H9 (cell line): Measurements from ENCODE around the gene MYL11. TPM values are rescaled to one million over a fixed set of nuclear protein-coding genes. Genes with fewer than 3 reads are reported as not detected.

Experiments used
- DNase-seq: peaks from one replicate; pipeline ENCODE4 v3.0.0-alpha.2; 2017
- H2AFZ ChIP-seq: one replicate; pipeline ENCODE4 v1.6.1; 2013; ENCODE audit warnings: mild to moderate bottlenecking, low read length, control low read depth, moderate library complexity
- H2AK5ac ChIP-seq: 2 replicates; pipeline ENCODE4 v1.6.1; 2013; ENCODE audit warnings: low read length, control low read depth, mixed read lengths; ENCODE audit not compliant: insufficient read length
- H2BK120ac ChIP-seq: one replicate; pipeline ENCODE4 v1.6.1; 2013; ENCODE audit warnings: low read depth, mild to moderate bottlenecking, low read length, control low read depth, inconsistent platforms; ENCODE audit not compliant: poor library complexity, severe bottlenecking
- H2BK12ac ChIP-seq: 2 replicates; pipeline ENCODE4 v1.6.1; 2013; ENCODE audit warnings: low read length, control low read depth, mixed read lengths, low read depth; ENCODE audit not compliant: insufficient read length
- H2BK15ac ChIP-seq: 2 replicates; pipeline ENCODE4 v1.6.1; 2013; ENCODE audit warnings: low read depth, low read length, control low read depth
- H2BK20ac ChIP-seq: one replicate; pipeline ENCODE4 v1.6.1; 2013; ENCODE audit warnings: low read depth, mild to moderate bottlenecking, low read length, control low read depth, inconsistent platforms; ENCODE audit not compliant: poor library complexity, severe bottlenecking
- H2BK5ac ChIP-seq: 2 replicates; pipeline ENCODE4 v1.6.1; 2013; ENCODE audit warnings: low read length, control low read depth, mixed read lengths; ENCODE audit not compliant: insufficient read length
- H3K14ac ChIP-seq: 2 replicates; pipeline ENCODE4 v1.6.1; 2013; ENCODE audit warnings: low read length, control low read depth; ENCODE audit not compliant: insufficient read depth
- H3K18ac ChIP-seq: 2 replicates; pipeline ENCODE4 v1.6.1; 2013; ENCODE audit warnings: low read depth, mild to moderate bottlenecking, mixed read lengths, low read length, control low read depth; ENCODE audit not compliant: insufficient read length
- H3K23ac ChIP-seq: 2 replicates; pipeline ENCODE4 v1.6.1; 2013; ENCODE audit warnings: low read length, control low read depth, mixed read lengths, low read depth; ENCODE audit not compliant: insufficient read length
- H3K23me2 ChIP-seq: 2 replicates; pipeline ENCODE4 v1.6.1; 2013; ENCODE audit warnings: low read depth, mild to moderate bottlenecking, mixed read lengths, low read length, control low read depth; ENCODE audit not compliant: insufficient read length, poor library complexity, severe bottlenecking
- H3K27ac ChIP-seq: 2 replicates; pipeline ENCODE4 v1.5.1; 2013; ENCODE audit warnings: low read length, control low read depth, mixed read lengths, low read depth; ENCODE audit not compliant: insufficient read length
- H3K27me3 ChIP-seq: 2 replicates; pipeline ENCODE4 v1.6.1; 2013; ENCODE audit warnings: low read length, control low read depth, inconsistent platforms; ENCODE audit not compliant: insufficient read depth
- H3K4ac ChIP-seq: 2 replicates; pipeline ENCODE4 v1.6.1; 2013; ENCODE audit warnings: low read depth, mild to moderate bottlenecking, control low read depth, inconsistent platforms, low read length, moderate library complexity
- H3K4me1 ChIP-seq: 2 replicates; pipeline ENCODE4 v1.6.1; 2013; ENCODE audit warnings: low read length, control low read depth, inconsistent platforms; ENCODE audit not compliant: insufficient read depth
- H3K4me2 ChIP-seq: 2 replicates; pipeline ENCODE4 v1.6.1; 2013; ENCODE audit warnings: low read length, control low read depth, mixed read lengths; ENCODE audit not compliant: insufficient read length, insufficient read depth
- H3K56ac ChIP-seq: 2 replicates; pipeline ENCODE4 v1.6.1; 2013; ENCODE audit warnings: low read depth, mild to moderate bottlenecking, mixed read lengths, low read length, control low read depth; ENCODE audit not compliant: insufficient read length
- H3K79me1 ChIP-seq: 2 replicates; pipeline ENCODE4 v1.6.1; 2013; ENCODE audit warnings: low read depth, mild to moderate bottlenecking, moderate library complexity, low read length, control low read depth, inconsistent platforms; ENCODE audit not compliant: insufficient read depth, poor library complexity, severe bottlenecking
- H3K79me2 ChIP-seq: 2 replicates; pipeline ENCODE4 v1.6.1; 2013; ENCODE audit warnings: low read length, control low read depth, inconsistent platforms; ENCODE audit not compliant: insufficient read depth
- H3K9ac ChIP-seq: 2 replicates; pipeline ENCODE4 v1.6.1; 2013; ENCODE audit warnings: low read length, control low read depth, mixed read lengths; ENCODE audit not compliant: insufficient read length; ENCODE audit errors: extremely low read depth
- H3K9me3 ChIP-seq: one replicate; pipeline ENCODE4 v1.6.1; 2013; ENCODE audit warnings: low read depth, low read length, inconsistent platforms; ENCODE audit not compliant: control insufficient read depth
- H3T11ph ChIP-seq: one replicate; pipeline ENCODE4 v1.6.1; 2013; ENCODE audit warnings: mild to moderate bottlenecking, low read length, control low read depth, inconsistent platforms
- H4K20me1 ChIP-seq: one replicate; pipeline ENCODE4 v1.6.1; 2013; ENCODE audit not compliant: control insufficient read depth, insufficient read length, insufficient read depth
- H4K5ac ChIP-seq: 2 replicates; pipeline ENCODE4 v1.6.1; 2013; ENCODE audit warnings: low read depth, mild to moderate bottlenecking, mixed read lengths, low read length, control low read depth; ENCODE audit not compliant: insufficient read length
- H4K8ac ChIP-seq: replicated peaks from 2 replicates; pipeline ENCODE4 v1.6.1; 2013; ENCODE audit warnings: low read length, control low read depth, mixed read lengths, low read depth; ENCODE audit not compliant: insufficient read length
- H4K91ac ChIP-seq: 2 replicates; pipeline ENCODE4 v1.6.1; 2013; ENCODE audit warnings: low read depth, mild to moderate bottlenecking, moderate library complexity, mixed read lengths, low read length, control low read depth; ENCODE audit not compliant: insufficient read length
- H3K27ac Mint-ChIP-seq, 3 experiments: 2 replicates in 2 of 3; 3 replicates in 1 of 3; pipeline ENCODE4 v1.8.0; 2020 to 2021; ENCODE audit warnings: mixed read lengths in 3 of 3, mild to moderate bottlenecking in 1 of 3, moderate library complexity in 1 of 3
- H3K27me3 Mint-ChIP-seq: 2 replicates; pipeline ENCODE4 v1.8.0; 2021; ENCODE audit warnings: low read depth, mild to moderate bottlenecking, moderate library complexity, mixed read lengths
- H3K36me3 Mint-ChIP-seq, 3 experiments: 2 replicates in 2 of 3; 3 replicates in 1 of 3; pipeline ENCODE4 v1.8.0; 2020 to 2021; ENCODE audit warnings: low read depth in 3 of 3, mixed read lengths in 3 of 3; ENCODE audit not compliant: insufficient read depth in 1 of 3
- H3K4me1 Mint-ChIP-seq, 2 experiments: 2 replicates each; pipeline ENCODE4 v1.8.0; 2020; ENCODE audit warnings: mixed read lengths in 2 of 2
- H3K4me3 Mint-ChIP-seq, 2 experiments: 2 replicates in 1 of 2; 3 replicates in 1 of 2; pipeline ENCODE4 v1.8.0; 2020 to 2021; ENCODE audit warnings: mild to moderate bottlenecking in 2 of 2, mixed read lengths in 2 of 2, moderate library complexity in 1 of 2
- H3K9me3 Mint-ChIP-seq, 2 experiments: 2 replicates in 1 of 2; 3 replicates in 1 of 2; pipeline ENCODE4 v1.8.0; 2020; ENCODE audit warnings: mild to moderate bottlenecking in 2 of 2, mixed read lengths in 2 of 2, moderate library complexity in 1 of 2
- CTCF ChIP-seq: fragments of 200-600 bp; sonication (generic); conservative IDR thresholded peaks from 3 replicates; pipeline ENCODE4 v1.8.0; 2021; ENCODE audit warnings: antibody characterized with exemption, mild to moderate bottlenecking
- WGBS: extraction: QIAGEN DNeasy Blood & Tissue Kit; methylation state at CpG from one replicate; pipeline ENCODE4 v1.1.7; 2013; ENCODE audit warnings: missing lambda C conversion rate, low lambda C conversion rate, mixed read lengths; ENCODE audit not compliant: insufficient read length; ENCODE audit errors: extremely low coverage; 5-methylcytosine and 5-hydroxymethylcytosine counted together
- total RNA-seq: library from RNA; stranded (reverse); gene quantifications from 2 replicates; pipeline ENCODE4 v1.2.1, GENCODE V29; 2021

Gene MYL11
- total RNA-seq, 1 experiment from 2014 or later = 0.70 TPM

GRCh38 chr16:30349675-30350074 lies 24.9 kb upstream of the MYL11 start:
- Histone ChIP-seq H3K18ac (no peak overlapping the region), H3K23me2 (peaks cover 5% of the 10 kb centered on the region), H3K79me1 (peaks cover 8% of the 10 kb centered on the region), H3K56ac (no peak overlapping the region), H2AFZ (no peak overlapping the region), H3K23ac (no peak overlapping the region), H3K27ac (no peak overlapping the region), H3K4me1 (no peaks in the 10 kb centered on the region), H2BK15ac (no peak overlapping the region), H3K4ac (no peak overlapping the region), H3K27me3 (no peaks in the 10 kb centered on the region), H2BK12ac (no peak overlapping the region), H2AK5ac (no peak overlapping the region), H3K79me2 (peaks cover 3% of the 10 kb centered on the region; the same call in 1 of the 2 replicates), H2BK120ac (no peak overlapping the region), H3K14ac (no peak overlapping the region), H3K4me2 (no peak overlapping the region), H4K8ac (no peak overlapping the region), H3K9ac (no peak overlapping the region), H4K20me1 (no peaks in the 10 kb centered on the region), H4K91ac (no peak overlapping the region), H4K5ac (no peak overlapping the region), H2BK5ac (no peak overlapping the region), H3K9me3 (no peaks in the 10 kb centered on the region), H2BK20ac (no peak overlapping the region), H3T11ph (no peak overlapping the region)
- no CpG with 5 or more reads among the region's 3 CpGs for WGBS
- H3K27me3 Mint-ChIP-seq = no peaks in the 10 kb centered on the region; the same call in 1 of the 2 replicates
- H3K9me3 Mint-ChIP-seq = no peaks in the 10 kb centered on the region
- H3K27ac Mint-ChIP-seq = peak overlapping the region in 1 of 3 experiments; percentile 35; a peak in 3 of 7 replicates
- H3K4me3 Mint-ChIP-seq = no peak overlapping the region; a peak in 1 of 5 replicates
- DNase-seq = no peak
- no peak for TF ChIP-seq CTCF
- H3K36me3 Mint-ChIP-seq = peaks cover 25 to 53% (median 47%) of the 10 kb centered on the region in 3 experiments; a peak in 6 of 7 replicates
- H3K4me1 Mint-ChIP-seq = peaks cover 5 to 9% of the 10 kb centered on the region in 2 experiments
